MCF 10A (cell line): ENCODE measurements around the gene ZNG1A. TPM values are rescaled to one million over a fixed set of nuclear protein-coding genes. Genes with fewer than 3 reads are reported as not detected.
A peak's percentile ranks its signal among the peaks of the same experiment; 100 is the strongest.
"Not testable (repeated sequence)": the region's sequence is repeated elsewhere in the genome, so short reads cannot be mapped to it uniquely, and the experiment has no call there.

Experiments
- BruUV-seq: library from RNA; stranded (reverse); fragments of 400-500 nt; replicated peaks from 2 replicates; lab custom pipeline; 2021; lab: Mats Ljungman, UMichigan
- CTCF ChIA-PET: fragments of 300-600 bp; sonication (Branson Sonifier 250); formaldehyde crosslinking; extraction: SDS; loops from one replicate; lab custom pipeline; 2021; ENCODE audit warnings: antibody characterized with exemption, inconsistent platforms; lab: Yijun Ruan, JAX
- POLR2A ChIA-PET: fragments of 300-600, 350-650 bp; sonication (Branson Sonifier 250); formaldehyde crosslinking; extraction: SDS; loops from one replicate; lab custom pipeline; 2020; ENCODE audit warnings: antibody characterized with exemption, inconsistent platforms; lab: Yijun Ruan, JAX
- DNase-seq: peaks from one replicate; pipeline ENCODE4 v3.0.0-alpha.2; 2018; ENCODE audit not compliant: unreplicated experiment
- H3K27ac Mint-ChIP-seq: one replicate; pipeline ENCODE4 v1.8.0; 2022; ENCODE audit warnings: mild to moderate bottlenecking, low read depth, mixed read lengths; ENCODE audit not compliant: unreplicated experiment
- H3K27me3 Mint-ChIP-seq: one replicate; pipeline ENCODE4 v1.8.0; 2022; ENCODE audit warnings: mixed read lengths; ENCODE audit not compliant: insufficient read depth, unreplicated experiment
- H3K36me3 Mint-ChIP-seq: one replicate; pipeline ENCODE4 v1.8.0; 2022; ENCODE audit warnings: mild to moderate bottlenecking, moderate library complexity, mixed read lengths; ENCODE audit not compliant: insufficient read depth, unreplicated experiment
- H3K4me1 Mint-ChIP-seq: one replicate; pipeline ENCODE4 v1.8.0; 2022; ENCODE audit warnings: mixed read lengths; ENCODE audit not compliant: insufficient read depth, unreplicated experiment
- H3K4me3 Mint-ChIP-seq: one replicate; pipeline ENCODE4 v1.8.0; 2022; ENCODE audit warnings: mild to moderate bottlenecking, moderate library complexity, mixed read lengths; ENCODE audit not compliant: unreplicated experiment
- H3K9me3 Mint-ChIP-seq: one replicate; pipeline ENCODE4 v1.8.0; 2022; ENCODE audit warnings: mixed read lengths; ENCODE audit not compliant: unreplicated experiment
- intact Hi-C: fragments of 100-400 bp; cut with micrococcal nuclease; formaldehyde crosslinking; loops from 2 replicates; pipeline ENCODE4 v1.14.1; 2022
- total RNA-seq: library from RNA; stranded (reverse); gene quantifications from 2 replicates; pipeline ENCODE4 v1.2.3, GENCODE V29; 2022

ZNG1A gene
- total RNA-seq, 1 experiment from 2014 or later, result 43.1 TPM

- H3K9me3 Mint-ChIP-seq, POLR2A ChIA-PET, H3K4me3 Mint-ChIP-seq, H3K27me3 Mint-ChIP-seq, H3K36me3 Mint-ChIP-seq, CTCF ChIA-PET, DNase-seq, H3K4me1 Mint-ChIP-seq, BruUV-seq, intact Hi-C loops: not testable (repeated sequence)
- H3K27ac Mint-ChIP-seq, result peak overlapping the region; percentile 42
Observed at GRCh38 chr9:169757-170156, 9.1 kb downstream of the ZNG1A start.

GRCh38 chr9:159871-160270, 19.0 kb downstream of the ZNG1A start:
- H3K27ac Mint-ChIP-seq, BruUV-seq, H3K9me3 Mint-ChIP-seq, DNase-seq, H3K4me1 Mint-ChIP-seq, H3K36me3 Mint-ChIP-seq, POLR2A ChIA-PET, H3K27me3 Mint-ChIP-seq, CTCF ChIA-PET, intact Hi-C loops, H3K4me3 Mint-ChIP-seq: not testable (repeated sequence)

GRCh38 chr9:151173-151572, 27.7 kb downstream of the ZNG1A start:
- H3K27ac Mint-ChIP-seq, CTCF ChIA-PET, intact Hi-C loops, H3K4me1 Mint-ChIP-seq, DNase-seq, H3K4me3 Mint-ChIP-seq, POLR2A ChIA-PET, H3K27me3 Mint-ChIP-seq, H3K36me3 Mint-ChIP-seq, H3K9me3 Mint-ChIP-seq, BruUV-seq: not testable (repeated sequence)

- H3K36me3 Mint-ChIP-seq, result peaks cover 10% of the 10 kb centered on the region
- DNase-seq, H3K9me3 Mint-ChIP-seq, intact Hi-C loops, H3K4me1 Mint-ChIP-seq, H3K4me3 Mint-ChIP-seq, H3K27ac Mint-ChIP-seq, H3K27me3 Mint-ChIP-seq, POLR2A ChIA-PET, BruUV-seq, CTCF ChIA-PET: not testable (repeated sequence)
Observed at GRCh38 chr9:139880-140279, 39.0 kb downstream of the ZNG1A start.

- Mint-ChIP-seq H3K27me3 (peaks cover 15% of the 10 kb centered on the region), H3K36me3 (peaks cover 14% of the 10 kb centered on the region)
- DNase-seq, H3K9me3 Mint-ChIP-seq, H3K27ac Mint-ChIP-seq, intact Hi-C loops, POLR2A ChIA-PET, H3K4me3 Mint-ChIP-seq, H3K4me1 Mint-ChIP-seq, CTCF ChIA-PET, BruUV-seq: not testable (repeated sequence)
Observed at GRCh38 chr9:117995-118467, 60.8 kb downstream of the ZNG1A start, which contains the start of gene FOXD4. Gene FOXD4, minus strand, starts transcription at chr9:118417. Its CDS starts 298 bp downstream, at chr9:118119.

GRCh38 chr9:117144-117994, 61.5 kb downstream of the ZNG1A start:
- H3K4me3 Mint-ChIP-seq, DNase-seq, POLR2A ChIA-PET, H3K27ac Mint-ChIP-seq, CTCF ChIA-PET, H3K9me3 Mint-ChIP-seq, intact Hi-C loops, H3K4me1 Mint-ChIP-seq, BruUV-seq: not testable (repeated sequence)
- Mint-ChIP-seq H3K27me3 (peaks cover 15% of the 10 kb centered on the region), H3K36me3 (peaks cover 14% of the 10 kb centered on the region)

- H3K4me1 Mint-ChIP-seq, intact Hi-C loops, H3K4me3 Mint-ChIP-seq, DNase-seq, POLR2A ChIA-PET, BruUV-seq, H3K27ac Mint-ChIP-seq, H3K9me3 Mint-ChIP-seq, CTCF ChIA-PET: not testable (repeated sequence)
- H3K36me3 Mint-ChIP-seq, result peaks cover 14% of the 10 kb centered on the region
- peaks cover 15% of the 10 kb centered on the region for H3K27me3 Mint-ChIP-seq
Observed at GRCh38 chr9:116239-117077, 62.4 kb downstream of the ZNG1A start.

- H3K4me3 Mint-ChIP-seq, H3K9me3 Mint-ChIP-seq, H3K4me1 Mint-ChIP-seq, H3K36me3 Mint-ChIP-seq, CTCF ChIA-PET, DNase-seq, H3K27ac Mint-ChIP-seq, BruUV-seq, intact Hi-C loops: not testable (repeated sequence)
- POLR2A ChIA-PET, result interaction anchor here (0.6 kb wide), 1 partner anchor 56 kb away, joined by 3 read pairs; no protein-coding TSS in a partner anchor
- H3K27me3 Mint-ChIP-seq, result peaks cover 15% of the 10 kb centered on the region
Observed at GRCh38 chr9:115118-115451, 63.8 kb downstream of the ZNG1A start.
